Epithelial cell of esophagus (primary cell): ENCODE measurements around the gene ABCF2.
A peak's percentile ranks its signal among the peaks of the same experiment; 100 is the strongest.

Experiments used
- DNase-seq: peaks from one replicate; pipeline ENCODE4 v3.0.0; 2010; ENCODE audit warnings: low read depth
- H3K4me3 ChIP-seq: 2 replicates; pipeline ENCODE4 v1.5.1; 2011; ENCODE audit warnings: mild to moderate bottlenecking, low read length, control low read depth
- CTCF ChIP-seq: IDR thresholded peaks from 2 replicates; pipeline ENCODE4 v1.5.1; 2011; ENCODE audit warnings: low read depth, mild to moderate bottlenecking, low read length, control low read depth, inconsistent platforms; ENCODE audit not compliant: insufficient read depth; ENCODE audit errors: missing control alignments

The ABCF2 gene

DNA sequence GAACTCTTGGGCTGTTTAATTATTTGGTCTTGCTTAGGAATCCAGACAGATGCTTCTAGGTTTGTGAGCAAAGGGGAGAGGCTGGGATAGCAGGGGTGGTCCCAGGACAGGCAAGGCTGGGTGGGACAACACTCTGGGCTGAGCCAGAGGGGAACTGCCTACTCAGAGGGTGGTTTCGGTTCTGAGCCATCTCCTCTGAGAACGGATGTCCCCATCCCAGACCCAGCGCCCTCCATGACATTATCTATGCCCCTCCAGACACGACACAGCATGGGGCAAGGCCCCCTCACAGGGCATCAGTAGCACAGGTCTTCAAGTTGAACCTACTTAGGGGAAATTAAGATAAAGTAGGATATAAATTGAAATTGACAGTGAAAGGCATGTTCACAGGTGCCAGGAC, 47.1 kb downstream of the ABCF2 start:
- no peak for TF ChIP-seq CTCF
- DNase-seq: no peak
- no peak overlapping the region for H3K4me3 ChIP-seq

DNA sequence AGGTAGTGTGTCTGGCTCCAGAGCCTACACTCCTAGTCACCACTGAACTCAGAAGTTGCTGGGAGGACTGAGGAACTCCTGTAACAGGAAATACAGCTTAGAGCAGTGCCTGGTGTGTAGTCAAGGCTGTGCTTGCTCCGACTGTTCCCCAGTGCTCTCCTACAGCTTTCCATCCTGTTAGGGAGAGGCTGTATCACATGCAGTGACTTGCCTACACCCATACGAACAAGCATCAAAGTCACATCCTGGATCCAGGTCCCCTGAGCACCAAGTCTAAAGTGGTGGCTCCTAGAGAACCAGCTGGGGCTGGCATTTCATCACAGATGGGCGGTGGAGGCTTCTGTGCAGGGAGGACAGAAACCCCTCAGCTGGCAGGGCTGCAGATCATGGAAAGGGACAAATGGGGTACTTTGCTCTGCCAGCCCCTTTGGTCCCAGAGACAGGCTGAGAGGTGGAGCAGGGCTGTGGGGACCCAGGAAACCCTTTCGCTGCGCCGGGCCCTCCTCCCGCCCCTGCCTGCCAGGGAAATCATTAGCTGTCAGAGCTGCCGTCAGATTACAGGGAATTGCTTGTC, 47.6 kb downstream of the ABCF2 start:
- H3K4me3 ChIP-seq: no peak overlapping the region

GRCh38 chr7:151178831-151179230, 48.2 kb downstream of the ABCF2 start:
- H3K4me3 ChIP-seq: no peak overlapping the region
- DNase-seq: no peak
- no peak for TF ChIP-seq CTCF

More for the DNA sequence above, 47.6 kb downstream of the ABCF2 start:
- TF ChIP-seq CTCF: no peak
- peak; percentile 24 for DNase-seq

- no peak for TF ChIP-seq CTCF
- no peak for DNase-seq
- H3K4me3 ChIP-seq: no peak overlapping the region
These were observed 48.8 kb downstream of the ABCF2 start for GRCh38 chr7:151178236-151178635.

DNA sequence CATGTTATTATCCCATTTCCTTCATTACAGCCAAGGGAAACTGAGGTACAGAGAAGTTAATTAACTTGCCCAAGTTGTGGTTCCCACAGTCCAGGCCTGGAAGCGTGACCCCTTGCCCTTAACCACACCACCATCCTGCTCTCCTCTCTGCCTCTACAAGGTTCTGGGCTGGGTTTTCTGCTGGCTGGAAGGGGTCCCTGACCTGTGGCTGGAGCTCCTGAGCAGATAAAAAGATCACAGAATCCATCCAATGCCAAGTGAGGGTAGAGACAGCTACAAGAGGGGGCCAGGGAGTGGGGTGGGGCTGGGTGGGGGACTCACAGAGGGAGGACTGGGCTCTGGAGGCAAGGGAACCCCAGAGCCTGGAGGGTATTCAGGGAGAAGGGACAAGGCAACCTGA, 49.7 kb downstream of the ABCF2 start:
- no peak for DNase-seq
- H3K4me3 ChIP-seq: no peak overlapping the region
- TF ChIP-seq CTCF: no peak

- no peak overlapping the region for H3K4me3 ChIP-seq
- no peak for DNase-seq
- no peak for TF ChIP-seq CTCF
These were observed 50.6 kb downstream of the ABCF2 start for GRCh38 chr7:151176401-151176800.

GRCh38 chr7:151175793-151176311, 51.2 kb downstream of the ABCF2 start:
- no peak for DNase-seq
- no peak overlapping the region for H3K4me3 ChIP-seq
- no peak for TF ChIP-seq CTCF
